ENCODE measurements around the gene ATP6V1B1. TPM values are rescaled to one million over a fixed set of nuclear protein-coding genes. Genes with fewer than 3 reads are reported as not detected.

The ATP6V1B1 gene
- total and polyA plus RNA-seq, 2 of the 13 experiments (the other 11 are each of a cell fraction or from before 2014, with no cell fraction given), result 0.58 to 1.6 TPM

GRCh38 chr2:70984228-70984575 is 48.5 kb downstream of the ATP6V1B1 start:
- H2AFZ ChIP-seq (ENCODE audit: low read length), result no peak overlapping the region
- H3K4me2 ChIP-seq (ENCODE audit: low read depth, low read length), result no peak overlapping the region
- ATAC-seq (no peak), DNase-seq (ENCODE audit: low spot score) (no peak), FAIRE-seq (no peak)
- no peak overlapping the region for H3K27ac ChIP-seq (ENCODE audit: extremely low read length, insufficient read depth, low read length)
- intact Hi-C loops (cut with micrococcal nuclease; ENCODE audit: unreplicated experiment), result no loop called here
- no peaks in the 10 kb centered on the region for H4K20me1 ChIP-seq (ENCODE audit: insufficient read depth, low read length)
- H3K9me3 ChIP-seq (ENCODE audit: low read length), result no peaks in the 10 kb centered on the region
- in situ Hi-C loops (cut with HindIII; ENCODE audit: extremely low pct_ligation_motif_present, low pct_unique_long_range_greater_than_20kb), result no loop called here
- BruUV-seq (replicated peaks), result no TSS peak
- no peak for TF ChIP-seq SMYD3 (CRISPR knock-in tag; IDR thresholded peaks at IDR 0.05)
- TF ChIP-seq E2F1 (CRISPR knock-in tag; IDR thresholded peaks at IDR 0.05), result no peak
- TF ChIP-seq, protein P1, sequence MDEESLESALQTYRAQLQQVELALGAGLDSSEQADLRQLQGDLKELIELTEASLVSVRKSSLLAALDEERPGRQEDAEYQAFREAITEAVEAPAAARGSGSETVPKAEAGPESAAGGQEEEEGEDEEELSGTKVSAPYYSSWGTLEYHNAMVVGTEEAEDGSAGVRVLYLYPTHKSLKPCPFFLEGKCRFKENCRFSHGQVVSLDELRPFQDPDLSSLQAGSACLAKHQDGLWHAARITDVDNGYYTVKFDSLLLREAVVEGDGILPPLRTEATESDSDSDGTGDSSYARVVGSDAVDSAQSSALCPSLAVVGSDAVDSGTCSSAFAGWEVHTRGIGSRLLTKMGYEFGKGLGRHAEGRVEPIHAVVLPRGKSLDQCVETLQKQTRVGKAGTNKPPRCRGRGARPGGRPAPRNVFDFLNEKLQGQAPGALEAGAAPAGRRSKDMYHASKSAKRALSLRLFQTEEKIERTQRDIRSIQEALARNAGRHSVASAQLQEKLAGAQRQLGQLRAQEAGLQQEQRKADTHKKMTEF (CRISPR knock-in tag; IDR thresholded peaks at IDR 0.05), result no peak
- TF ChIP-seq JUN (CRISPR knock-in tag; IDR thresholded peaks at IDR 0.05), result no peak
- no peak for TF ChIP-seq POGZ (CRISPR knock-in tag; IDR thresholded peaks at IDR 0.05)
- TF ChIP-seq, protein P2, sequence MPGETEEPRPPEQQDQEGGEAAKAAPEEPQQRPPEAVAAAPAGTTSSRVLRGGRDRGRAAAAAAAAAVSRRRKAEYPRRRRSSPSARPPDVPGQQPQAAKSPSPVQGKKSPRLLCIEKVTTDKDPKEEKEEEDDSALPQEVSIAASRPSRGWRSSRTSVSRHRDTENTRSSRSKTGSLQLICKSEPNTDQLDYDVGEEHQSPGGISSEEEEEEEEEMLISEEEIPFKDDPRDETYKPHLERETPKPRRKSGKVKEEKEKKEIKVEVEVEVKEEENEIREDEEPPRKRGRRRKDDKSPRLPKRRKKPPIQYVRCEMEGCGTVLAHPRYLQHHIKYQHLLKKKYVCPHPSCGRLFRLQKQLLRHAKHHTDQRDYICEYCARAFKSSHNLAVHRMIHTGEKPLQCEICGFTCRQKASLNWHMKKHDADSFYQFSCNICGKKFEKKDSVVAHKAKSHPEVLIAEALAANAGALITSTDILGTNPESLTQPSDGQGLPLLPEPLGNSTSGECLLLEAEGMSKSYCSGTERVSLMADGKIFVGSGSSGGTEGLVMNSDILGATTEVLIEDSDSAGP (CRISPR knock-in tag; IDR thresholded peaks at IDR 0.05; ENCODE audit: borderline replicate concordance), result peak; percentile 27; the same call in 1 of the 2 replicates
- no peak for TF ChIP-seq KLF16 (CRISPR knock-in tag; IDR thresholded peaks at IDR 0.05)
- H3K27me3 ChIP-seq (ENCODE audit: control insufficient read depth in 1 of 2, insufficient read depth in 2 of 2, low read length in 2 of 2), result no peaks in the 10 kb centered on the region
- no peaks in the 10 kb centered on the region for H3K79me2 ChIP-seq (ENCODE audit: insufficient read depth, low read length)
- no peak overlapping the region for H3K9ac ChIP-seq (ENCODE audit: insufficient read depth, low read depth, low read length)
- 97% methylated on average over 3 of the region's 3 CpGs for whole genome bisulfite sequencing (ENCODE audit: low lambda C conversion rate)
- ChIA-PET POLR2A (no interaction called here), CTCF (ENCODE audit: low intra/inter-chr PET ratio, low total read pairs) (interaction anchor here (1.3 kb wide), 1 partner anchor 86 kb away, joined by 3 read pairs; no protein-coding TSS in a partner anchor)
- no peak overlapping the region for H3K4me3 ChIP-seq (replicated peaks in 1 of 3; ENCODE audit: insufficient read depth in 1 of 3, low read depth in 2 of 3, low read length in 3 of 3)
- peaks cover 27 to 29% of the 10 kb centered on the region in 2 experiments for H3K36me3 ChIP-seq (replicated peaks in 1 of 2; ENCODE audit: control insufficient read depth in 1 of 2, insufficient read depth in 2 of 2, low read length in 2 of 2)
- no peaks in the 10 kb centered on the region for H3K4me1 ChIP-seq (ENCODE audit: insufficient read depth, low read length)

All from HepG2 (cell line).